Gastrocnemius medialis (tissue), 4 donors: ENCODE results near the gene EZR.

Experiments
- CTCF ChIP-seq, 5 experiments: fragments of 450-650 bp in 3 of 5; fragments of 200-600 bp in 2 of 5; sonication (generic) in 2 of 5; IDR thresholded peaks in 4 of 5; conservative IDR thresholded peaks in 1 of 5; 1 replicate in 4 of 5; 2 replicates in 1 of 5; pipeline ENCODE4 v1.5.1; 2016 to 2019; ENCODE audit warnings: antibody characterized with exemption in 5 of 5, mild to moderate bottlenecking in 3 of 5, moderate library complexity in 3 of 5
- POLR2A ChIP-seq, 2 donors: fragments of 450-650 bp; IDR thresholded peaks; one replicate each; pipeline ENCODE4 v1.6.1; 2017; ENCODE audit warnings: antibody characterized with exemption in 2 of 2, mild to moderate bottlenecking in 2 of 2, moderate library complexity in 2 of 2

- no peak for TF ChIP-seq CTCF (IDR thresholded peaks at IDR 0.05 in 4 of 5, conservative IDR thresholded peaks at IDR 0.05 in 1 of 5)
- no peak for TF ChIP-seq POLR2A (IDR thresholded peaks at IDR 0.05)
Observed at GRCh38 chr6:158867381-158868121, 48.4 kb upstream of the EZR start.
